MM.1S (cell line): ENCODE results near the gene PPP1R15B.

Source experiments
- EZH2phosphoT487 ChIP-seq: fragments of 300-600 bp; sonication (generic); IDR thresholded peaks from 2 replicates; pipeline ENCODE4 v1.6.1; 2018; ENCODE audit warnings: antibody characterized with exemption, low read length
- TF ChIP-seq, protein P1 (sequence below): fragments of 300-600 bp; sonication (generic); IDR thresholded peaks from 2 replicates; pipeline ENCODE4 v1.5.1; 2016; ENCODE audit warnings: antibody characterized with exemption, low read length, mixed read lengths

DNA sequence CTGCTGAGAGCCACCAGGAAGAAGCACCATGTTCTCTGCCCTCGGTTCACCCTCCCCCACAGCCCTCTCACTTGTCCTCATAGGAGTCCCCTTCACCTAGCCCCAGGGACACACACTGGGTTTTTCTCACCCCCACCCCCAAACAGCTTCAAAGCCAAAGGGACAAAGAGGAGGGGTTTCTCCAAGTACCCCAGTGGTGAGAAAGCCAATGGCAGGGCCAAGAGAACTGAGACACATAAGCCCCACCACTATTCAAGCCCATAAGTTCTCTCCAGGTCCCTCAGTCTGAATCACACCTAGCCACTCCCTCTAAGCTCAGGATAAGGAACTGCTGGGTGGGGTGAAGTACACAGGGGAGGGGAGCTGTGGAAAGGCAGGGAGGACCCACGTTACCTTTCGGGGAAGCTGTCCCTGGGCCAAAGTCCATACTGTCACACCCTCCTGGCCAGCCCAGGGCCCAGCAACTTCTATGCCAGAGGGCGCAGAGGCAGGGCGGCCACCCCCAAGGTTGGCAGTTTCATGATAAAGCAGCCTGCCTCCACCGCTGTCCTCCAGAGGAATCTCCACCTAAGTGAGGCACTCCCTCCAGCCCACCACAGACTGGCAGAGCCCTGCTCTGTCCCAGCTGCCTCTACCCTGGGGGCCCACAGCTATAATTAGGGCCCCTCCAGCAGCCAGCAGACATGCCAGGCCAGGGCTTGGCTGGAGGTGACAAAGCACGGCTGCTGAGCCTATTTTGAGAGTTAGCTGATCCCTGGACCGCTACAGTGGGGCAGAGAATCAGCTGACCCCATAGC, 39.0 kb upstream of the PPP1R15B start:
- TF ChIP-seq, protein P1, sequence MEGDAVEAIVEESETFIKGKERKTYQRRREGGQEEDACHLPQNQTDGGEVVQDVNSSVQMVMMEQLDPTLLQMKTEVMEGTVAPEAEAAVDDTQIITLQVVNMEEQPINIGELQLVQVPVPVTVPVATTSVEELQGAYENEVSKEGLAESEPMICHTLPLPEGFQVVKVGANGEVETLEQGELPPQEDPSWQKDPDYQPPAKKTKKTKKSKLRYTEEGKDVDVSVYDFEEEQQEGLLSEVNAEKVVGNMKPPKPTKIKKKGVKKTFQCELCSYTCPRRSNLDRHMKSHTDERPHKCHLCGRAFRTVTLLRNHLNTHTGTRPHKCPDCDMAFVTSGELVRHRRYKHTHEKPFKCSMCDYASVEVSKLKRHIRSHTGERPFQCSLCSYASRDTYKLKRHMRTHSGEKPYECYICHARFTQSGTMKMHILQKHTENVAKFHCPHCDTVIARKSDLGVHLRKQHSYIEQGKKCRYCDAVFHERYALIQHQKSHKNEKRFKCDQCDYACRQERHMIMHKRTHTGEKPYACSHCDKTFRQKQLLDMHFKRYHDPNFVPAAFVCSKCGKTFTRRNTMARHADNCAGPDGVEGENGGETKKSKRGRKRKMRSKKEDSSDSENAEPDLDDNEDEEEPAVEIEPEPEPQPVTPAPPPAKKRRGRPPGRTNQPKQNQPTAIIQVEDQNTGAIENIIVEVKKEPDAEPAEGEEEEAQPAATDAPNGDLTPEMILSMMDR: no peak
- no peak for TF ChIP-seq EZH2phosphoT487
